Activated CD8-positive, alpha-beta memory T cell treated with anti-CD3 and anti-CD28 coated beads, Interleukin-2, amount 50 U/mL, for 24 hours (primary cell): ENCODE results near the gene PITPNB.

Experiments used
- DNase-seq: peaks from one replicate; pipeline ENCODE4 v3.0.0-alpha.2; 2020; ENCODE audit errors: extremely low read depth

Gene PITPNB

DNA sequence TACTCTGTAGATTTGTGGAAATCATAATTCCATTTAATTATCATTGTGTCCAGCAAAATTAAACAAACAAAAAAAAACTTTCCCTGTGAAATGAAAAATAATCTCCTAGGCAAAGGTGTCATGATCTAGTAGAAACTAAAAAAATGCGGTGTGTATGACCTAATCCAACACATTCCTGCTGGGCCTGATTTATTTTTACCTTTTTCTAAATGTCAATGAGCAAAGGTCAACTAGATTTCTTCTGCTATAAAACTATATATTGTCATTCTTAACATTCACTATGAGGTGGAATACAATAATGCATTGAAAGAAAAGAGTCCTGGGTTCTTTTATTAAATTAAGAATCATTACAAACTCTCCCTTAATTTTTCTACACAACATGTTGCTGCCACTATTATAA lies 60.4 kb downstream of the PITPNB start:
- no peak for DNase-seq

DNA sequence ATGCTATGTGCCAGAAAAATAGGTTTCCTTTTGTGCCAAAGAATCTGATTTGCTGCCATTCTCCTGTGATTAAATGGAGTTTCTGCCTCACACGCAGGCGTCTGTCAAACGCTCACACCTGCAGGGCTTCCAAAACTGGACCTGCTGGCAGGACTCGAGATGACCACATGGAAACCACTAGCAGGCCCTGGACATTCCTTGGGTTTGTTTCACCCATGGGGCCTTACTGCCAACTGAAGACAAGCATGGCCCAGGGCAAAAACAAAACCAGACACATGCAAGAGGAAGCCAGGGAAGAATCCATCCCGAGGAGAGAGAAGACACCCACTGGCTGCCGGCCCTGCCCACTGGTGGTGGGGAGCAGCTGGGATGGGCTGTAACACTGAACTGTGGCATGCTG lies 61.6 kb downstream of the PITPNB start:
- no peak for DNase-seq

DNA sequence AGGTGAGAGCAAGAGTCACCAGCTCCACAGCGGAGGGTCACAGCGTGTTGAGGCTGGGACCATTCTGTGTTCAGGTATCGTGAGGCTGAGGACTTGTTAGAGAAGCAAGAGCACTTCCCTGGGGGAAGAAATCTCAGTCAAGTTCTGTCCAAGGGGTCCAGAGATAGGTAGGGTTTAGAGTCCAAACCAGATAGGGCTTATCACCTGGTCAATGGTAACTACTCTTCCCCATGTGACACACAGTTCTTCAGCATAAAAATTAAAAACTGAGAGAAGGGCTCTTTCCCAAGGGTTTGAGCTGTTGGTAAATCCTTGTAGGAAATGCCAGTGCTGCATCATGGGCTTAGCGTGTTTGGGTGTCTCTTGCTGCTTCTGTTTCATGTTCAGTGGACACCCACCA lies 62.7 kb downstream of the PITPNB start:
- no peak for DNase-seq

DNA sequence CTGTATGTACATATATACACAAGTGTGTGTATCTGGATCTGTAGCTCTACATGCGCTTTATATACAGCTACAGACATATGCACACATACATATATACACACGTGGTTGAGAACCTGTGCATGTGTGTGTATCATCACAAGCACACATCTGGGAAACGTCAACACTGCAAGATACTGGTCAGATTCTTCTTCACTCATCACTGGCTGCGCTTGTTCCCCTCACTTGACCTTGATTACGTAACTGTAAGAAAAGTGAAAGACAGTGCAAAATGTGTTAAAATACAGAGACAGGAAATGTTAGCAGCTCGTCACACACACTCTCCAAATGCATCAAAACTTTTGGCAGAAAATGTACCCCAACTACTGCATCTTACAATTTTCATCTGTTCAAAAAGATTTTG lies 65.6 kb downstream of the PITPNB start:
- DNase-seq: no peak

DNA sequence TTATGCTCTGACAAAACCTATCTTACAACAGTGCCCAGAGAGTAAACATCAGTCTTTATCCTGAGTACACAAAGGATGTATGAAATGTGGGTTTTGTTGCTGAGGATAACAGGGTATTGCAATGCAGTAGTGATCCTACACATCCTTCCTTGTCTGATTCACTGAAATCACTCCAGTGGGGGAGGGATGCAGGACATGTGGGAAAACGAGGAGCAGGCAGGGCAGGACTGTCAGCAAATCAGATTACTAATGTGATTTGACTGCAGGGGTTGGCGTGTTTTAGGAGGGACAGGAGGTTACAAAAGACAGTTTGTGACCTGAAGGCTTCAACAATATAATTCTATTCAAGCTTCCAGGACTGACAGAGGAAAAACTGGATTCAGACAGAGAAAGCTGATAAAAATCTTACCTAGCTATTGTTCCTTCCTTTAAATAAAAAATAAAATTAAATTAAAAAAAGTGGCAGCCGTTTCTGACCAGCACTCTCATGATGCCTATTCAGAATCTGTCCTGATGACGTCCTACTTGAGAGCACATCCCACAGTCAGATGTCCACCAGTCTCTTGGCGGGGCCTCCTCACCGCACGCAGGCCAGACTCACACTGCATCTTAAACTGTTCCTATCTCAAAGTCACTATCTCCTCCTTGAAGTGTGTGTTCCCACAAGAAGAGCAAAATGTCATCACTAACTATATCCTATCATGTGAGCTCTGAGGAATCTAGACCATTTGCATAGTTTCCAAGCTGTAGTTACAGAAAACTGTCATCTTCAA lies 66.9 kb downstream of the PITPNB start:
- no peak for DNase-seq

DNA sequence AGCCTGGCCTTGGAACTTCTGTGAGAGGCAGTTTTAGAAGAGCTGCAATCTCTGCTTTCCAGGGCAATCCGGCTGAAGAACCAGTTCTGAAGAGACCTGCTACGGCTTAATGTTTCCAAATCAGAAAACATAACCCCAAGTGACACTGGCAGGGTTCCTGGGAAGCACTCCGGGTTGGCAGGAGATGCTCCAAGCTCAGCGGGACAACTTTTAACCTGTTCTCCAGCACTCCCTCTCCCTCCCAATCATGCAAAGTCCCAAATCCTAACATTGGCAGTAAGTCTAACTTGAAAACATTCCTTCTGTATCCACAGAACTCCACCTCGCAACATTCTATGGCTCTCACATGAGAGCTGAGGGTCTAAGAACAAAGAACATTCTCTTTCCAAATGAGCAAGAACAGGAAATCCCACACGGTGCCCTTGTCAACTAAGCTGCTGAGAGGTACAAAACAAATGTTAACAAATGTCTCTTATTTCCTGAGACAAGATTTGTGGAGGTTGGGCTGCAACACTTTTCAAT lies 69.0 kb downstream of the PITPNB start:
- DNase-seq: no peak

DNA sequence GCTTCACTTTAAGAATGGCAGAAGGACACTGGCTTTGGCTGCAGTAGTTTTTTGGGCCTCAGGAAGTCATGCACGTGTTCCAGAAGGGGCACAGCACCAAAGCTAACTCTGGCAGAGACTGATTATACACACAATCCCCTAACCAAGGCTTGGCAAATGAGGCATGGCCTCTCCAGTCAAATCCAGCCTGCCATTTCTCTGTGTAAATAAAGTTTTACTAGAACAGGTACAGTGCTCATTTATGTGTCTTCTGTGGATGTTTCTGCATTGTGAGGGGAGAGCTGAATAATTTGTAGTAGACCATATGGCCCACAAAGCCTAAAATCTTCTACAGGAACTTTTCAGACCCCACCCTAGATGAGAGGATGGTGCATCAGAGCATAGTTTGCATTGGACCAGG lies 71.1 kb downstream of the PITPNB start:
- DNase-seq: no peak

DNA sequence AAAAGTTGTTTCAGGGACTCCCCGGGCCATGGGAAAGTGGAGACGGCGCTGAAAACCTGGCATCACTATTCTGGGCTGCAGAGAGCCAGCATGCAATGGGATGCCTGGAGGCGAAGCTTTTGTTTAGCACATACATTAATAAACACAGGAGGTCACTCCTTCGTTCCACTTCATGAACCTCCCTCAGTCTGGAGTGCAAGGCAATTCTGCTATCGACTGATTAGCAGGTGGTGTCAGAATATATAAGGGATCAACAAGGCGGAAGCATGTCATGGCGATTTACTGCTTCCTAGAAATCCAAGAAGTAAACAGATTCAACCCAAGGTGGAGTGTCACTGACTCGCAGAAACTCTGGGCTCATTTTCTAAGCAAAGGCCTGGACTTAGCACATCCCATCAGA lies 72.1 kb downstream of the PITPNB start:
- no peak for DNase-seq

DNA sequence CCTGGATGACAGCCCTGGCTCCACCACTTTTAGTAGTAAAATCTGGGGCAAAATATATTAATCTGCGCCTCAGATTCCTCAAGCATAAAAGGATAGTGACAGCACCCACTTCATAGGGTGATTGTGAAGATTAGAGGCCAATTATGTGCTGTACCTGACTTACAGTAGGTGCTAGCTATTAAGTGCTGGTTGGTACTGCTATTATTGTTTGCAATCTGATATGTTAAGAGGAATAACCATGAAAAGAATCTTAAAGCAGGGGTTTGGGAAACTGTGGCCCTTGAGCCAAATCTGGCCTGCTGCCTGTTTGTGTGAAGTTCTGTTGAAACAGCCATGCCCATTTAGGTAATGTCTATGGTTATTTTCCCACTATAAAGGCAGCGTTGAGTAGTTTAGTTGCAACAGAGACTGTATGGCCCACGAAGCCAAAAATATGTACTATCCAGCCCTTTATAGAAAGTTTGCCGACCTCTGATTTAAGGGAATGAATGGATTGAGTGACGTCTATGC lies 72.8 kb downstream of the PITPNB start:
- no peak for DNase-seq

DNA sequence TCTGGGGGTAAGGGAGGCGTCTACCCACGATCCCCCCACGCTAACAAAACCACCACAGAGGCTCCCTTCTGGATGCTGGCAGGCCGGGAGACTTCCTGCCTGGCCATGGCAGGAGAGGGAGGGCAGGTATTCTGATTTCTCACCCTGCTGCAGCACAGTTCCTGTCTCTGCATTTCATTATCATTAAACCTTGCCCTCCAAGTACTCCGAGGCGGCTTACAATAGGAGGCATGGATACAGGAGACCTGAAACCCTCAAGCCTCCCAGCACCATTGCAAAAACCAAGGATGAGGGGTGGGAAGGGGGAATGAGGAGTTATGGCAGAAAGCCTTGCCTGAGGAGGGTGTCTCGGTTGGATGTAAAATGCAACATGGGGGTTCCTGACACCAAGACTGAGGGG lies 73.4 kb downstream of the PITPNB start:
- no peak for DNase-seq

DNA sequence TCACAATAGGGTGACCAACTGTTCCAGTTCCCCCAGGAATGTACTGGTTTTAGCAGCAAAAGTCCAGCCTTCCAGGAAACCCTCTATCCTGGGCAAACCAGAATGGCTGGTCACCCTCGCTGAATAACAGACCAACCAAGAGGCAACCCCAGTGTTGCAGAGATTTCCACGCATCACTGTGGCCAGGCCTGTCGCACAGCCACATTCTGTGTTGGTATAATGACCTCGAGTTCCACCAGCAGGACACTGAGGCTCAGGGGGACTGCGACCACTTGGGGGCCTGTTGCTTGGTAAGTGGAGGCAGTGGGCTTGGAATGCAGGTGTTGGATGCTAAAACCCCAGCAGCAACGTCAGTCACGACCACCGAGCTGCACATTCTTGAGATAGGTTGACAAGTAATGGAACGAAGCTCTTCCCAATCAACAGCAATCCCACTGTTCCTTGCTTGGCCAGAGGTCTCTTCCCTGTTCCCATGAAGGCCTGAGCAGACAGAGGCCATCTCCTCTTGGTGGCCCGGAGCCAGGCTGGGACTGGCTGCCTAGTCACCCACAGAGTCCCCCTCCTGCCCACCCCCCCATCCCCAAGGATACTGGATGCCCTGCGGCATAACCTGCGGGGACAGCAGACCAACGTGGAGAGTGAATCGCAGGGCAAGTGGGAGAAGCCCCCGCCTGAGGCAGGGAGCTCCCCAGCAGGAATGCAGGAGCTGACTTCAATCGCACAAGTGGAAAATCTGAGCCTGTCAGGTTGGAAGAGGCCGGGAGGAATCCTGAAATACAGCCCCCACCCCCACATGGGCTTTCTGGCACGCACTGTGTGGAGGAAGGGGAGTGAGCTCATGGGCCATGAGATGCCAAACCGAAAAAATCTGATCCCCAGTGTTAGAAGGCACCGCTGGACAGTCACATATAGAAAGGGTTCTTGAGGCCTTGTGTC lies 74.1 kb downstream of the PITPNB start:
- DNase-seq: no peak

DNA sequence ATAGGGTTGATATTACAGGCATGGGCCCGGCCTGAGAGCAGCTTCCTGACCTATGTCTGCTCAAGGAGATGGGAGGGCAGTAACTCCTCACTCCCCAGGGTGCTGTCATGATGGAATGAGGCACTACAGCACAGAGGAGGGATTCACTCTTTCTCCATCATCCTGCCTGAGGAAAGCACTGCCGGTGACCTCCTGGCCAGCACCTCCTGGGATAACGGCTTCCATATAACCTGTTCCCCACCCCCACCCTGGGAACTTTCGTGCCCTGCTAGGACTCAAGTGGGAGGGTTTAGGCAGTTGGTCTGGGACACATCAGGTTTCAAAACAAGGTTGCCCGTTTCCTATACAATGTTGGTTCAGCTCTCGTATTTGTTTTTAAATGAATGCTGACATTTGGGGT lies 74.8 kb downstream of the PITPNB start:
- no peak for DNase-seq

DNA sequence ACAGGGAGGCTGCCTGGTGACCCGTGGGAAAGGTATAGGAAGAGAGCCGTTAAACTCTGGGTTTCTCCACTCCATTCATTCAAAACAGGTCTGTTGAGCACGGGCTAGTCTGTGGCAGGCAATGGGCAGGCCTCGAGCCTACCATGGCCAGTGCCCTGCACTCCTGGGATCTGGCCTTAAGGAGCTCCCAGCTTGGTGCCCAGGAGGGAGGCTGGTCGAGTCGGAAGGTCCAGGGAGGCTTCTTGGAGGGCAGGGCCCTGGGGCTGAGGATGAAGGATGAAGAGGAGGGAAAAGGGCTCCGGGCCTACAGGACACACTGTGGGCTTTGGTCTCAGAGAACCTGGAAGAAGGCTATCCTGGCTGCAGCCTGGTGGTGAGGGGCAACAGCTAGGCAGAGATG lies 75.6 kb downstream of the PITPNB start:
- no peak for DNase-seq

DNA sequence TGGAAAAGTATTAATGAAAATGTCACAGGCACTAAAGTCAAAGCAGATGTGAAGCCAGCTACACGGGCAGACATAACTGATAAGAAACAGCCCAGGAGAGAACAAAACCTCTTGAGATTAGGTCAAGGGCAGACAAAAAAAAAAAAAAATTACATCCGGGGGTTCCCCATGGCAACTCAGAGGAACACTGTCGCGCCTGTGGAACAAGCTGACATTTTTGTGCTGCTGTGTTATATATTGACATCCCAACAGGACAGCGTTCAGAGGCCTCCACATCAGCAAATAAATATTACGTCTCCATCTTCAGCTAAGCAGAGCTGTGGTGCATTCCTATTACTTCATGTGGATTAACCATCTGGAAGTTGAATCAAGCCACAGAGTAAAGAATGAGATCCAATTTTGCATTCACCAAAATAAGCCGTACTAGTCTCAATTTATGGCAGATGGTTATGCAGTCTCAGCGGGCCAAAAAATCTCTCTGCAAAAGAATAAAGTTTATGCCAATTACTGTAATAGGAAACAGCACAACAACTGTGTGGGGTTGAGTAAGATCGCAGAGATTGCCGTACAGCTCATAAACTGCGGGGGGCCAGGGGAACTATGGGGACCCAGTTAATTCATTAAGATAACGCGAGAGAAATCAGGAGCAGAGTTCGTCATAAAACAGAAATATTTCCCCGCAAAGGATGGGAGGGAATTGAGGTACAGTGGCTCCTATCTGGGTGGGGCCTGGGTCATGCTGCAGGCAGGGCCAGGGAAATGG lies 76.2 kb downstream of the PITPNB start:
- DNase-seq: no peak

DNA sequence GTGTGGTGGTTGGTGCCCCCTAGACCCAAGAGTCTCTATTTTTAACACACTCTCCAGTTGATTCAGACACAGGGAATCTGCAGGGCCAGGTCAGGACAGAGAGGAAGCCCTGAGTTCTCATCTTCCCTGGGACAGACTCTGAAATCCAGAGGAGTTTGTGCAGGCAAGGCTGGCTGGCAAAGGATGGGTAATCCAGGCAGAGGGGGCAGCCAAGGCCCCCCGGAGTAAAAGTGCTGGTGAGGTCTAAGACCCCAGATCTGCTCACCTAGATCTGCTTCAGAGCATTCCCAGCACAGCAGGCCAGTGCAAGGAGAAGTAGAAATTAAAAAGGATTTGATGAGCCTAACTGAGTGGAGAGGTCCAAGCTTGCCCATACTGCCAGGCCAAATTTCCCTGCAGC lies 76.9 kb downstream of the PITPNB start:
- no peak for DNase-seq

DNA sequence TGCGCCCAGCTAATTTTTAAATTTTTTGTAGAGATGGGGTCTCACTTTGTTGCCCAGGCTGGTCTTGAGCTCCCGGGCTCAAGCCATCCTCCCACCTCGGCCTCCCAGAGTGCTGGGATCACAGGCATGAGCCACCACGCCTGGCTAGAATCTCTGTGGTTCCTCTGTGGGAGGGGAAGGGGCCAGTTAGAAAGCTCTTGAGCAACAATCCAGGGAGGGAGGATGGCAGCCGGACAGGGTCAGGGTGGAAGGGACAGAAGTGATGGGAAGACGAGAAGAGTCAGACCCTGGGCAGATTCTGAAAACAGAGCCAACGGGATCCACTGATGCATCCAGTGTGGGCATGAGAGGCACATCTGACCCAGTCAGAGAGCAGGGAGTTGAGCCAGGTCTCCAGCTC lies 78.6 kb downstream of the PITPNB start:
- DNase-seq: no peak

DNA sequence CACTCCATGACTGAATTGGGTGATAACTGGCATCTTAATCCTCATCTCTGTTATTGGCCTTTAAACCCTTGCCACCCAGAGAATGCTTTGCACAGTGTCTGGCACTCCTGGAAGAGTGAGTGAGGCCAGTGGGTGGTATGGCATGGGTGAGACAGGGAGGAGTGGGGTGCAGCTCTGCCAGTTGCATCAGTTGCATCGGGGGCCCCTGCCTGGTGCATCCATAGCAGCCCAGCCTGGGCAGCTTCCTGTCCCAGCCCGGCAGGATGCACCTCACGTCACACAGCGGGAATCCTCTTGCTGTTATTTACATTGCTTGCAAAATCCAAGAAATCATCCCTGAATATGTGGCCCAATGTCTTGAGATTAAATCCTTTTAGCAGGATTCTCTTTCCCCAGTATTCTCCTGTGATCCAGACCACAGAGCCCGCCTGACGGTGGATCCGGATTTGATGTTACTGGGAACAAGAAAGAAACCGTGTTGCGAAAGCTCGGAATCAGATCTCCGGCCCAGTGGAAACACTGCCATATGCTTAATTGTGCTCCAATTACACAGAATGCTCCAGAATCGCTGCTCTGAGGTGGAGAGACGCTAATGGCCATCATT lies 79.9 kb downstream of the PITPNB start:
- DNase-seq: no peak

DNA sequence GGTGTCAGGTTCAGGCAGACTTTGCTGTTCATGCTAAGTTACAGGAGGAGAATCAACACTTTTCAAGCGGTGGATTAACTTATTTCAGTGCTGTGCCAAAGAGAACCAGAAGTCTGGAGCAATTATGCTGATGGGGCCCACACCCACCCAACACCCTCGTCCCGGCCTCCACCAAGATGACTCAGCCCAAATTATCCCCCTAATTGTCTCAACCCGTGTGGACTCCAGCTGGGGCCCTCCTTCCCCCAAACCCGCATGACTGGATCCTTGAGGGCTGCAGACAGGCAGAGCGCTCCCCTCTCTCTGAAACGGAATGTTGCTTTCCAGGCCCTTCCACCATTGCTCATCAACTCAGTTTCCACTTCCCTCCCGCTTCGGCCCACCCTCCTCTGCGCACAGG lies 82.9 kb downstream of the PITPNB start:
- no peak for DNase-seq

DNA sequence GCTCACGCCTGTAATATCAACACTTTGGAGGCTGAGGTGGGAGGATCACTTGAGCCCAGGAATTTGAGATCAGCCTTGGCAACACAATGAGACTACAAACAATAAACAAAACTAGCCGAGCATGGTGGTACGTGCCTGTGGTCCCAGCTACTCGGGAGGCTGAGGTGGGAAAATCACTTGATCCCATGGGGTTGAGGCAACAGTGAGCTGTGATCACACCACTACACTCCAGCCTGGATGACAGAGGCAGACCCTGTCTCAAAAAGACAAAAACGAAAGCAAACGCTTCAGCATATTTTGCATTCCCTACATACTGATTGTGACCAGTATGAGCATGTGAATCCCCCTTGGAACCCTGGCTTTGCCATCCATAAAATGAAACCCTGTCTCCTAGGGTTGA lies 83.6 kb downstream of the PITPNB start:
- DNase-seq: no peak

DNA sequence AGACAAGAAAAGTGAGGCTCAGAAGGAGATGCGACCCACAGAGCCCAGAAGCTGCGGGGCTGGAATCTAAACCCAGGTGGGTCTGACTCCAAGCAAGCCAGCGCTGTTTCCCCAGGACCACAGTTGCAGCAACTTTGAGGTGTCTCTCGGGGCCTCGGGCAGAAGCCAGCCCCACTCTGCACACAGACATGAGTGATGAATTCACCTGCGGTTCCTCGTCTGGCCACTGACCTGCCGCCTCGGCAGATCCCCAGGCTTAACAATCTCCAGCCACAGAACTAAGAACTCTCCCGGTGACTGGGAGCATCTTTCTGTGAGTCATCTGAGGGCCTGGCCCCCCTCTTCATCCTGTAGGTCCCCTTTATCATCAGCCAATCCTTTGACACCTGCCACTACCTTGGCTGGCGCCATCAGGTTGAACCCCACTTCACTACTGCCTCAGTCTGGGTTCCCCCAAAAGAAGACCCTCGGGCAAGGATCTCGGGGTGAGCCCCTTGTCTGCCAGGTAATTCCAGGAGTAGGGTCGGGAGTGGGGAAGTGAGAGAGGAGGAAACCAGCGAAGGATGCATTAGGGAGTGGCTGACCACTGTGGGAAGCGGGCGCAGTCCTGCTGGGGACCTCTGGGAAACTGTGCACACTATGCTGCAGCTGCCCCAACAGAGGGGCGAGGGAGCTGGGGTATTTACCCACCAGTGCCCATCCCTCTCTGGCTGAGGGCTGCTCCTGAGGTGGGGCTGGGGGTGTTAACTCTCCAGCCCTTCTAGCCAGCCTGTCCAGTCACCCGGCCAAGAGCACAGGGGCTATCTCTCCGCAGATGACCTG lies 84.5 kb downstream of the PITPNB start:
- DNase-seq: no peak

DNA sequence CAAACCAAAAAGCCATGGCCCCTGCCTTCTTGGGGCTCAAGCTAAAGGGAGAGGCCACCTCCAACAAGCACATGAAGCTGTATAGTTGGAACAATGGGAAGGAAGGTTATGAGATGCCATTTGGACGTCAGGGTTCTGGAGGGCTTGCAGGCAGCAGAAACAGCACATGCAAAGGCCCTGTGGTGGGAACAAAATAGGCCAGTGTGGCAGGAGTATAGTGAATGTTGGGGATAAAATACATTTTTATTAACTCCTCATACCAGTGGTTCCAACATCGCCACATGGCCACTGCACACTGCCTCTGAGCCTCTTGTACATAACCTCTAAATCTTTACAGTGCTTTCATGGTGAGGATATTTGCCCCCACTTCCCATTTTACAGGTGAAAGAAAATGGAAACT lies 85.3 kb downstream of the PITPNB start:
- DNase-seq: no peak
